Trophoblast cell (in vitro differentiated cells and primary cell): ENCODE results near the gene RPRD1B.

Experiments
- DNase-seq, 2 donors: peaks; one replicate each; pipeline ENCODE4 v3.0.0-alpha.2; 2016
- H2AFZ ChIP-seq: 2 replicates; pipeline ENCODE4 v1.6.1; 2013; ENCODE audit warnings: low read length, moderate library complexity, mild to moderate bottlenecking; ENCODE audit not compliant: insufficient read depth, poor library complexity
- H2AK5ac ChIP-seq: 2 replicates; pipeline ENCODE4 v1.6.1; 2013; ENCODE audit warnings: mild to moderate bottlenecking, low read length
- H2BK120ac ChIP-seq: 2 replicates; pipeline ENCODE4 v1.6.1; 2013; ENCODE audit warnings: low read length, mild to moderate bottlenecking, moderate library complexity; ENCODE audit not compliant: insufficient read depth, poor library complexity
- H2BK12ac ChIP-seq: 2 replicates; pipeline ENCODE4 v1.6.1; 2013; ENCODE audit warnings: mild to moderate bottlenecking, low read length, moderate library complexity
- H2BK5ac ChIP-seq: 2 replicates; pipeline ENCODE4 v1.6.1; 2013; ENCODE audit warnings: low read length, low read depth, moderate library complexity, mild to moderate bottlenecking; ENCODE audit not compliant: poor library complexity
- H3K14ac ChIP-seq: 2 replicates; pipeline ENCODE4 v1.6.1; 2013; ENCODE audit warnings: mild to moderate bottlenecking, low read length
- H3K18ac ChIP-seq: 2 replicates; pipeline ENCODE4 v1.6.1; 2013; ENCODE audit warnings: mild to moderate bottlenecking, low read length
- H3K23ac ChIP-seq: 2 replicates; pipeline ENCODE4 v1.6.1; 2013; ENCODE audit warnings: low read length
- H3K27ac ChIP-seq: 2 replicates; pipeline ENCODE4 v1.5.1; 2013; ENCODE audit warnings: low read depth, mild to moderate bottlenecking, inconsistent platforms, low read length, moderate library complexity
- H3K27me3 ChIP-seq: 2 replicates; pipeline ENCODE4 v1.6.1; 2013; ENCODE audit warnings: inconsistent platforms, mild to moderate bottlenecking, low read length, moderate library complexity; ENCODE audit not compliant: insufficient read depth
- H3K36me3 ChIP-seq, 2 experiments: 1 replicate in 1 of 2; 2 replicates in 1 of 2; pipeline ENCODE4 v1.6.1; 2013; ENCODE audit warnings: low read length in 2 of 2, mild to moderate bottlenecking in 2 of 2, moderate library complexity in 1 of 2; ENCODE audit not compliant: insufficient read depth in 2 of 2, control insufficient read depth in 1 of 2
- H3K4ac ChIP-seq: 2 replicates; pipeline ENCODE4 v1.6.1; 2013; ENCODE audit warnings: low read depth, mild to moderate bottlenecking, low read length, moderate library complexity
- H3K4me1 ChIP-seq, 2 experiments: 1 replicate in 1 of 2; 2 replicates in 1 of 2; pipeline ENCODE4 v1.6.1; 2013; ENCODE audit warnings: low read length in 2 of 2, mild to moderate bottlenecking in 2 of 2, moderate library complexity in 1 of 2; ENCODE audit not compliant: insufficient read depth in 2 of 2, control insufficient read depth in 1 of 2
- H3K4me2 ChIP-seq: 2 replicates; pipeline ENCODE4 v1.6.1; 2013; ENCODE audit warnings: inconsistent platforms, mild to moderate bottlenecking, low read length, moderate library complexity
- H3K4me3 ChIP-seq: 2 replicates; pipeline ENCODE4 v1.5.1; 2013; ENCODE audit warnings: mild to moderate bottlenecking, low read depth, low read length, inconsistent platforms
- H3K79me1 ChIP-seq: one replicate; pipeline ENCODE4 v1.6.1; 2013; ENCODE audit warnings: low read length
- H3K79me2 ChIP-seq: 2 replicates; pipeline ENCODE4 v1.6.1; 2013; ENCODE audit warnings: low read length, mild to moderate bottlenecking; ENCODE audit not compliant: control insufficient read depth, insufficient read depth, poor library complexity
- H3K9ac ChIP-seq: 2 replicates; pipeline ENCODE4 v1.6.1; 2013; ENCODE audit warnings: mild to moderate bottlenecking, low read length
- H3K9me3 ChIP-seq: 2 replicates; pipeline ENCODE4 v1.6.1; 2013; ENCODE audit warnings: low read depth, mild to moderate bottlenecking, control low read depth, inconsistent platforms, low read length; ENCODE audit not compliant: insufficient read depth
- H4K12ac ChIP-seq: 2 replicates; pipeline ENCODE4 v1.6.1; 2013; ENCODE audit warnings: low read depth, mild to moderate bottlenecking, low read length, moderate library complexity
- H4K8ac ChIP-seq: 2 replicates; pipeline ENCODE4 v1.6.1; 2013; ENCODE audit warnings: low read depth, mild to moderate bottlenecking, low read length, moderate library complexity
- H4K91ac ChIP-seq: one replicate; pipeline ENCODE4 v1.6.1; 2013; ENCODE audit warnings: low read depth, mild to moderate bottlenecking, low read length, moderate library complexity
- WGBS: extraction: QIAGEN DNeasy Blood & Tissue Kit; methylation state at CpG from one replicate; pipeline ENCODE4 v1.1.7; 2013; ENCODE audit warnings: missing lambda C conversion rate; ENCODE audit not compliant: insufficient read length, insufficient coverage; ENCODE audit errors: extremely low coverage; 5-methylcytosine and 5-hydroxymethylcytosine counted together

Gene RPRD1B

DNA sequence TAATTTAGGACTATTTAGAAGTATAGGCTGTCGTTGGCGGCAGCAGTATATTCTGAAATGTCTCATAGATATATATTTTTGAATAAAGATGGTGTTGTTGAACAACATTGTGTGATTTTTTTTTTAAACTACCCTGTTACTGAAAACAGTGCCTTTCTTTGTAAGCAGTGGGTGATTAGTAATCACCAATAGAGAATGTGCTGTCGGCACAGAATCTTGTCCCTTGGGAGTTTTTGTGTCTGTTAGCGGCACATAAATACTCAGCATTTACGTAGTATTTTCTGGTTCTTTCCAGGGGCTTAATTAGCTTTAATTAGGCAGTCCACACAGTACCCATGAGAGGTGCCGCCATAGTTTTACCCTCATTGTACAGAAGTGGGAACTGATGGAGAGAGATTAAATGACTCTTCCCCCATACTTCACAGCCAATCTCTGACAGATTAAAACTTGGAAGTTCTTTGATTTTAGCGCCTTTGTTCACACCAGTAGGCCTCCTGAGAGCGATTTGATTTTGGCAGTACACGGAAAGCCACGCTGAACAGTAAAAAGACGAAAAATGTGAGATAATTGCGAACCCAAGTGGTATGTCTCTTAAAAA, 58.8 kb downstream of the RPRD1B start:
- H3K4me3 ChIP-seq, result no peak overlapping the region
- H4K91ac ChIP-seq, result no peak overlapping the region
- H3K9ac ChIP-seq, result no peak overlapping the region
- no peaks in the 10 kb centered on the region for H3K79me2 ChIP-seq
- H3K23ac ChIP-seq, result no peak overlapping the region
- no CpG with 5 or more reads among the region's 12 CpGs for WGBS
- no peak overlapping the region for H4K12ac ChIP-seq
- no peaks in the 10 kb centered on the region for H3K9me3 ChIP-seq
- peak overlapping the region; percentile 36 for H2BK12ac ChIP-seq
- H3K4me2 ChIP-seq, result no peak overlapping the region
- H2BK5ac ChIP-seq, result no peak overlapping the region
- peaks cover 5 to 10% of the 10 kb centered on the region in 2 experiments for H3K4me1 ChIP-seq
- DNase-seq, result no peak
- peaks cover 12% of the 10 kb centered on the region for H3K79me1 ChIP-seq
- no peak overlapping the region for H3K4ac ChIP-seq
- no peak overlapping the region for H2BK120ac ChIP-seq
- peaks cover 17 to 23% of the 10 kb centered on the region in 2 experiments for H3K36me3 ChIP-seq
- no peak overlapping the region for H3K27ac ChIP-seq
- no peak overlapping the region for H2AFZ ChIP-seq
- no peaks in the 10 kb centered on the region for H3K27me3 ChIP-seq
- no peak overlapping the region for H3K18ac ChIP-seq
- H4K8ac ChIP-seq, result no peak overlapping the region
- H3K14ac ChIP-seq, result no peak overlapping the region
- no peak overlapping the region for H2AK5ac ChIP-seq

DNA sequence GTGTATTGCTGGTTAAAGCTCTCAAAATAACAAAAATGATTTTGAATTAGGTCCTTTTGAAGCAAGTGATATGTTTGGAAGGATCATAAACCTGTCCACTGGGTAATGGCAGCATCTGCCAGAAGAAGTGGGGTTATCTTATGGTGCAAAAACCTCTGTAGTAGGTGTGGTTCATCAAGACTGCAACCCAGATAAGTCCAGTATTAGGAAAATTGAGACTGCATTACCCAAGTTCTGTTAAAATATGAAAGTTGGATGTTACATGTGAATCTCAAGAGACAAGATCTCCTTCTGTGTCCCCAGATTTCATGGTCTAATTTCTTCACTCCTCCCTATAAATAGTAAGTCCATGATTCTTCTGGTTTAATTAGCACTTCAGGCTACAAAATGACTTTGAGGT, 59.4 kb downstream of the RPRD1B start:
- H3K4me2 ChIP-seq, result no peak overlapping the region
- H2BK5ac ChIP-seq, result no peak overlapping the region
- peaks cover 5 to 10% of the 10 kb centered on the region in 2 experiments for H3K4me1 ChIP-seq
- H2BK12ac ChIP-seq, result no peak overlapping the region
- H2AK5ac ChIP-seq, result no peak overlapping the region
- no peak overlapping the region for H3K27ac ChIP-seq
- peaks cover 12% of the 10 kb centered on the region for H3K79me1 ChIP-seq
- no peak overlapping the region for H3K18ac ChIP-seq
- no peaks in the 10 kb centered on the region for H3K27me3 ChIP-seq
- H4K12ac ChIP-seq, result no peak overlapping the region
- H2AFZ ChIP-seq, result no peak overlapping the region
- no peak for DNase-seq
- no peak overlapping the region for H3K14ac ChIP-seq
- H3K23ac ChIP-seq, result no peak overlapping the region
- H4K91ac ChIP-seq, result no peak overlapping the region
- H3K9me3 ChIP-seq, result no peaks in the 10 kb centered on the region
- H4K8ac ChIP-seq, result no peak overlapping the region
- peaks cover 17 to 23% of the 10 kb centered on the region in 2 experiments for H3K36me3 ChIP-seq
- H3K79me2 ChIP-seq, result no peaks in the 10 kb centered on the region
- H3K4me3 ChIP-seq, result no peak overlapping the region
- no peak overlapping the region for H2BK120ac ChIP-seq
- H3K4ac ChIP-seq, result no peak overlapping the region
- H3K9ac ChIP-seq, result no peak overlapping the region

DNA sequence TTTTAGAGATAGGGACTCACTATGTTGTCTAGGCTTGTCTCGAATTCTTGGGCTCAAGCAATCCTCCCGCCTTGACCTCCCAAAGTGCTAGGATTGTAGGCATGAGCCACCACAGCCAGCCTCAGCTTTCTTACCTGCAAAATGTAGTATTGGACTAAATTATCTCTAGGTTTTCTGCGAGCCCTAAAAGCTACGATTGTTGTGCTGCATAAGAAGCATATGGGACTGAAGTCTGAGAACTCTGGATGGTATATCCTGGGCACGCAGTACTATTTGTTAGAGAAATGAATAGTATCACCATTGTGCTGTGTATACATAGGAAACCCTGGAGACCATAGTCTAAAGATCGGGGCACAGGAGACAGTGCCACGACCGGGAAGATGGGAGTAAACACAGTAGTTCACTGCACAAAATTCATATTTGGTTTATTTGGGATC, 60.1 kb downstream of the RPRD1B start:
- H2AFZ ChIP-seq, result no peak overlapping the region
- H2AK5ac ChIP-seq, result no peak overlapping the region
- peaks cover 1% of the 10 kb centered on the region for H3K79me2 ChIP-seq
- no peak overlapping the region for H2BK5ac ChIP-seq
- peak overlapping the region; percentile 24 for H2BK12ac ChIP-seq
- H4K8ac ChIP-seq, result no peak overlapping the region
- H3K4me2 ChIP-seq, result no peak overlapping the region
- H3K79me1 ChIP-seq, result peaks cover 15% of the 10 kb centered on the region
- no peak overlapping the region for H2BK120ac ChIP-seq
- peaks cover 5 to 13% of the 10 kb centered on the region in 2 experiments for H3K4me1 ChIP-seq
- peak overlapping the region; percentile 35 for H4K91ac ChIP-seq
- no peak overlapping the region for H3K14ac ChIP-seq
- no peak overlapping the region for H3K9ac ChIP-seq
- H3K27me3 ChIP-seq, result no peaks in the 10 kb centered on the region
- H3K23ac ChIP-seq, result no peak overlapping the region
- H3K18ac ChIP-seq, result peak overlapping the region; percentile 56
- H4K12ac ChIP-seq, result no peak overlapping the region
- H3K4me3 ChIP-seq, result no peak overlapping the region
- no peak overlapping the region for H3K27ac ChIP-seq
- H3K4ac ChIP-seq, result no peak overlapping the region
- H3K36me3 ChIP-seq, result peaks cover 15 to 20% of the 10 kb centered on the region in 2 experiments
- no peak for DNase-seq
- no peaks in the 10 kb centered on the region for H3K9me3 ChIP-seq
- whole genome bisulfite sequencing, result no CpG with 5 or more reads among the region's 8 CpGs

DNA sequence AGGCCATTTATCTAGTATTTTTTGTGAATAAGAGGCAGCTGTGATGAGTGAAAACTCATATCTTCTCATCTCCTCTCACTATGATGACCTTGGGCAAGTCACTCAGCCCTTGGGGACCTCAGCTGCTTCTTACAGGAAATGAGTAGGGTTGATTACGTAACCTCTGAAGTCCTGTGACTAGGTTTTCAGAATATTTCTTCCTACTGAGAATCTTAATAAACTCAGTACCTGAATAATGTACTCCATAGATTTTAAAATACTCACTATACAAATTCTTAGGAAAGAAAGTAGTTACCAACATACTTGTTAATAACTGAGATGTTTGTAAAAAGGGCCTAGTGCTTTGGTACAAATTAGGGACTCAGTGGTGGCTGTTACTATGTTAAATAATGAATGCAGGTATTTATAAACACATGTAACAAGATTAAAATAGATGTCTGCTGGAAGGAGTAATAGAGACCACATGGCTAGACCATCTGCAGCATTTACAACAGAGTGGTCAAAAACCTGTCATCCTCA, 60.9 kb downstream of the RPRD1B start:
- Histone ChIP-seq H3K4me2 (no peak overlapping the region), H2BK12ac (no peak overlapping the region), H3K4me3 (no peak overlapping the region), H3K4ac (no peak overlapping the region), H4K91ac (peak overlapping the region; percentile 58), H3K23ac (no peak overlapping the region), H2AK5ac (no peak overlapping the region), H2AFZ (no peak overlapping the region), H3K36me3 (peaks cover 12 to 15% of the 10 kb centered on the region in 2 experiments), H4K8ac (peak overlapping the region; percentile 70), H3K79me1 (peaks cover 15% of the 10 kb centered on the region), H2BK120ac (no peak overlapping the region), H3K27me3 (no peaks in the 10 kb centered on the region), H3K27ac (no peak overlapping the region), H3K9me3 (no peaks in the 10 kb centered on the region), H3K4me1 (peaks cover 5 to 13% of the 10 kb centered on the region in 2 experiments), H3K14ac (peak overlapping the region; percentile 11), H2BK5ac (no peak overlapping the region), H4K12ac (no peak overlapping the region), H3K18ac (no peak overlapping the region), H3K9ac (no peak overlapping the region), H3K79me2 (peaks cover 1% of the 10 kb centered on the region)
- peak in 1 of 2 donors; percentile 58 for DNase-seq
- no CpG with 5 or more reads among the region's 1 CpG for WGBS
